ENCODE data around the gene PSORS1C2.

- TF ChIP-seq SUZ12 (IDR thresholded peaks at IDR 0.05; ENCODE audit: extremely low read depth, insufficient read depth, insufficient read length), result no peak
- TF ChIP-seq ZNF274 (IDR thresholded peaks at IDR 0.05; ENCODE audit: low read depth, low read length), result no peak
- TF ChIP-seq YY1 (IDR thresholded peaks at IDR 0.05; ENCODE audit: insufficient read depth, insufficient read length), result no peak
Measured at GRCh38 chr6:31158140-31158862, 19.4 kb upstream of the PSORS1C2 start, which contains the start of gene TCF19.
